ENCODE measurements around the gene PRPS2.

PRPS2 gene

GRCh38 chrX:12767856-12768255 lies 23.4 kb upstream of the PRPS2 start:
- TF ChIP-seq, protein P1, sequence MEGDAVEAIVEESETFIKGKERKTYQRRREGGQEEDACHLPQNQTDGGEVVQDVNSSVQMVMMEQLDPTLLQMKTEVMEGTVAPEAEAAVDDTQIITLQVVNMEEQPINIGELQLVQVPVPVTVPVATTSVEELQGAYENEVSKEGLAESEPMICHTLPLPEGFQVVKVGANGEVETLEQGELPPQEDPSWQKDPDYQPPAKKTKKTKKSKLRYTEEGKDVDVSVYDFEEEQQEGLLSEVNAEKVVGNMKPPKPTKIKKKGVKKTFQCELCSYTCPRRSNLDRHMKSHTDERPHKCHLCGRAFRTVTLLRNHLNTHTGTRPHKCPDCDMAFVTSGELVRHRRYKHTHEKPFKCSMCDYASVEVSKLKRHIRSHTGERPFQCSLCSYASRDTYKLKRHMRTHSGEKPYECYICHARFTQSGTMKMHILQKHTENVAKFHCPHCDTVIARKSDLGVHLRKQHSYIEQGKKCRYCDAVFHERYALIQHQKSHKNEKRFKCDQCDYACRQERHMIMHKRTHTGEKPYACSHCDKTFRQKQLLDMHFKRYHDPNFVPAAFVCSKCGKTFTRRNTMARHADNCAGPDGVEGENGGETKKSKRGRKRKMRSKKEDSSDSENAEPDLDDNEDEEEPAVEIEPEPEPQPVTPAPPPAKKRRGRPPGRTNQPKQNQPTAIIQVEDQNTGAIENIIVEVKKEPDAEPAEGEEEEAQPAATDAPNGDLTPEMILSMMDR (IDR thresholded peaks at IDR 0.05; ENCODE audit: insufficient read depth, low read depth, low read length, missing control alignments), result no peak
- no peak for DNase-seq (ENCODE audit: low read depth)
- H3K4me3 ChIP-seq (ENCODE audit: low read depth, low read length), result no peak overlapping the region

GRCh38 chrX:12768491-12768890 lies 22.7 kb upstream of the PRPS2 start:
- no peak overlapping the region for H3K4me3 ChIP-seq (ENCODE audit: low read depth, low read length)
- TF ChIP-seq, protein P1 (IDR thresholded peaks at IDR 0.05; ENCODE audit: insufficient read depth, low read depth, low read length, missing control alignments), result no peak
- DNase-seq (ENCODE audit: low read depth), result no peak

DNA sequence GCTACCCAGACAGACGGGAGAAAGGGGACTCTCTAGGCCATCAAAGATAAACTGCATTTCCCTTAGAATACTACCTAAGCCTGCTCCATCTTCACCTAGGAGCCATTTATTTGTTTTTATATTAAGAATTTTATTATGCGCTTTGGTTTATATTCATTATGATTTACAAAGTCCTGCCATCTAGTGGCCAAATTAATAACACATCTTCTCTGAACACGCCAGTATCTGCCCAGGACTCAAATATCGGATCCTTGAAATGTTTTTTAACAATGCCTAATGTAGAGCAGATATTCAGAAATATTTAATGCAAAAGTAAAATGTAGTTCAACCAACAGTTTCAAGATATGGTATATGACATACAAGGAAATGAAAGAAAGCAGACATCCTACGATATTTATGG lies 20.8 kb upstream of the PRPS2 start:
- peak; percentile 24 for DNase-seq (ENCODE audit: low read depth)
- TF ChIP-seq, protein P1 (IDR thresholded peaks at IDR 0.05; ENCODE audit: insufficient read depth, low read depth, low read length, missing control alignments), result peak; percentile 17
- no peak overlapping the region for H3K4me3 ChIP-seq (ENCODE audit: low read depth, low read length)

- peak; percentile 84 for DNase-seq (ENCODE audit: low read depth)
- TF ChIP-seq, protein P1 (IDR thresholded peaks at IDR 0.05; ENCODE audit: insufficient read depth, low read depth, low read length, missing control alignments), result peak; percentile 92
- no peak overlapping the region for H3K4me3 ChIP-seq (ENCODE audit: low read depth, low read length)
Observed at GRCh38 chrX:12771445-12772069, 19.7 kb upstream of the PRPS2 start.

GRCh38 chrX:12777670-12778069 lies 13.5 kb upstream of the PRPS2 start:
- TF ChIP-seq, protein P1 (IDR thresholded peaks at IDR 0.05; ENCODE audit: insufficient read depth, low read depth, low read length, missing control alignments), result no peak
- no peak overlapping the region for H3K4me3 ChIP-seq (ENCODE audit: low read depth, low read length)
- DNase-seq (ENCODE audit: low read depth), result no peak

- TF ChIP-seq, protein P1 (IDR thresholded peaks at IDR 0.05; ENCODE audit: insufficient read depth, low read depth, low read length, missing control alignments), result no peak
- H3K4me3 ChIP-seq (ENCODE audit: low read depth, low read length), result no peak overlapping the region
- no peak for DNase-seq (ENCODE audit: low read depth)
Observed at GRCh38 chrX:12779534-12779933, 11.7 kb upstream of the PRPS2 start.

GRCh38 chrX:12788645-12789044 lies 2.6 kb upstream of the PRPS2 start:
- TF ChIP-seq, protein P1 (IDR thresholded peaks at IDR 0.05; ENCODE audit: insufficient read depth, low read depth, low read length, missing control alignments), result no peak
- no peak overlapping the region for H3K4me3 ChIP-seq (ENCODE audit: low read depth, low read length)
- no peak for DNase-seq (ENCODE audit: low read depth)
